ENCODE measurements around the gene P4HTM.

DNA sequence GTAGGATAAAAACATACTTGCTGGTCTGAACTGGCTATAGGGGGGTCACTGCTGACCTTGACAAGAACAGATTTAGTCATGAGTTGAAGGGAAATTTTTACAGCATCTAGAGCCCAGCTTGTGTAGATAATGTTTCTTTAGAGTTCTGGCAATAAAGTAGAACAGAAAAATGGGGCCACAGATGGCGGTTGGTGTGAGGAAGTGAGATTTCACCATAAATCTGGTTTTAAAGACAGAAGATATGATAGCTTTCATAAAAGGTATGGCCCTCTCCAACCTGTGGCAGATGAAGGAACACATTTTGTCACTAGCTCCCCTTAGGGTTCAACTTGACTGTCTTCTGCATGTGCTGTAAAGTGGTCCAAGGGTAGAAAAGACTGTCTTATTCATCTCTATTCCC is 63.5 kb downstream of the P4HTM start:
- TF ChIP-seq, protein P1, sequence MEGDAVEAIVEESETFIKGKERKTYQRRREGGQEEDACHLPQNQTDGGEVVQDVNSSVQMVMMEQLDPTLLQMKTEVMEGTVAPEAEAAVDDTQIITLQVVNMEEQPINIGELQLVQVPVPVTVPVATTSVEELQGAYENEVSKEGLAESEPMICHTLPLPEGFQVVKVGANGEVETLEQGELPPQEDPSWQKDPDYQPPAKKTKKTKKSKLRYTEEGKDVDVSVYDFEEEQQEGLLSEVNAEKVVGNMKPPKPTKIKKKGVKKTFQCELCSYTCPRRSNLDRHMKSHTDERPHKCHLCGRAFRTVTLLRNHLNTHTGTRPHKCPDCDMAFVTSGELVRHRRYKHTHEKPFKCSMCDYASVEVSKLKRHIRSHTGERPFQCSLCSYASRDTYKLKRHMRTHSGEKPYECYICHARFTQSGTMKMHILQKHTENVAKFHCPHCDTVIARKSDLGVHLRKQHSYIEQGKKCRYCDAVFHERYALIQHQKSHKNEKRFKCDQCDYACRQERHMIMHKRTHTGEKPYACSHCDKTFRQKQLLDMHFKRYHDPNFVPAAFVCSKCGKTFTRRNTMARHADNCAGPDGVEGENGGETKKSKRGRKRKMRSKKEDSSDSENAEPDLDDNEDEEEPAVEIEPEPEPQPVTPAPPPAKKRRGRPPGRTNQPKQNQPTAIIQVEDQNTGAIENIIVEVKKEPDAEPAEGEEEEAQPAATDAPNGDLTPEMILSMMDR (IDR thresholded peaks at IDR 0.05) = no peak
- no peak for TF ChIP-seq ZFX (IDR thresholded peaks at IDR 0.05; ENCODE audit: borderline replicate concordance)

Measured in 22Rv1 (cell line).